Thyroid gland (tissue), 4 donors: ENCODE measurements around the gene TBC1D23.

Experiments used
- CTCF ChIP-seq, 6 experiments: fragments of 200-600 bp in 3 of 6; fragments of 450-650 bp in 3 of 6; sonication (generic) in 3 of 6; IDR thresholded peaks; one replicate each; pipeline ENCODE4 v1.5.1; 2016 to 2019; ENCODE audit warnings: antibody characterized with exemption in 6 of 6, mild to moderate bottlenecking in 2 of 6, inconsistent platforms in 1 of 6, moderate library complexity in 1 of 6
- POLR2A ChIP-seq, 2 donors: fragments of 450-650 bp; IDR thresholded peaks; one replicate each; pipeline ENCODE4 v1.6.1; 2017; ENCODE audit warnings: antibody characterized with exemption in 2 of 2, mild to moderate bottlenecking in 2 of 2, moderate library complexity in 1 of 2

DNA sequence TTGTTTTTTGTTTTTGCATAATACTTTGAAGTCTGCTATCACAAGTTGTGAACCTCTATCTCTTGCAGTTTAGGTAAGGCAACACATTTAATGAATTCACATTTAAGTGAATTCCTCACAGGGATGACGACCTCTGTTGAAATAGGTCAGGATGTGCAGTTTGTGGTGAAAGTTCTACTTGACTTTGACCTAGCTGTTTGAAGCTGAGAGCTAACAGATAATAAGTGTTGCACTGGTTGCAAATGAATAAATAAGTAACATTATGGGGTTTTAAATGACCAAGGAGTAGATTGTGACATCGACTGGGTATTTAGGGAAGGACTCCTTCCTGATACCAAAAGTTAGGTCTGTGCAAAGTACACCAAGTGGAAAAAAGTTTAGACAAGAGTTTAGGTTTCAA lies 97.6 kb downstream of the TBC1D23 start:
- no peak for TF ChIP-seq CTCF (IDR thresholded peaks at IDR 0.05)
- TF ChIP-seq POLR2A (IDR thresholded peaks at IDR 0.05) = no peak
